ENCODE data around the gene IGF2.

The IGF2 gene

GRCh38 chr11:2153581-2154194, 14.5 kb upstream of the IGF2 start:
- DNase-seq, result no peak

GRCh38 chr11:2151500-2152257, 12.5 kb upstream of the IGF2 start:
- no peak for DNase-seq

- DNase-seq, result no peak
Measured at GRCh38 chr11:2149864-2150847, 11.0 kb upstream of the IGF2 start.

- no peak for DNase-seq
Measured at GRCh38 chr11:2149460-2149859, 10.3 kb upstream of the IGF2 start.

GRCh38 chr11:2148595-2148994, 9.4 kb upstream of the IGF2 start:
- DNase-seq, result no peak

- no peak for DNase-seq
Measured at GRCh38 chr11:2147391-2147790, 8.2 kb upstream of the IGF2 start.

- no peak for DNase-seq
Measured at GRCh38 chr11:2146051-2146450, 6.9 kb upstream of the IGF2 start.

- no peak for DNase-seq
Measured at GRCh38 chr11:2144544-2145248, 5.5 kb upstream of the IGF2 start.

GRCh38 chr11:2143799-2144543, 4.8 kb upstream of the IGF2 start:
- no peak for DNase-seq

GRCh38 chr11:2143477-2143798, 4.2 kb upstream of the IGF2 start:
- no peak for DNase-seq

- no peak for DNase-seq
Measured at GRCh38 chr11:2142762-2143202, 3.6 kb upstream of the IGF2 start.

- no peak for DNase-seq
Measured at GRCh38 chr11:2142300-2142759, 3.1 kb upstream of the IGF2 start.

- no peak for DNase-seq
Measured at GRCh38 chr11:2140411-2141400, 1.5 kb upstream of the IGF2 start.

- no peak for DNase-seq
Measured at GRCh38 chr11:2139621-2140337, 590 bp upstream of the IGF2 start.

GRCh38 chr11:2138431-2139122, 612 bp downstream of the IGF2 start:
- DNase-seq, result no peak

- no peak for DNase-seq
Measured at GRCh38 chr11:2138068-2138430, 1.1 kb downstream of the IGF2 start.

- no peak for DNase-seq
Measured at GRCh38 chr11:2137202-2138067, 1.8 kb downstream of the IGF2 start.

- DNase-seq, result no peak
Measured at GRCh38 chr11:2136952-2137201, 2.3 kb downstream of the IGF2 start.

All from NCI-H524 treated with DMSO at 0.1 percent for 48 hours (cell line).